Tongue (tissue), 2 donors: ENCODE measurements around the gene HLF. TPM values are rescaled to one million over a fixed set of nuclear protein-coding genes. Genes with fewer than 3 reads are reported as not detected.
A peak's percentile ranks its signal among the peaks of the same experiment; 100 is the strongest.

ENCODE experiments used
- DNase-seq: peaks from one replicate; pipeline ENCODE4 v3.0.0-alpha.2; 2015
- total RNA-seq: library from RNA; depleted of rRNA; stranded (reverse); fragments of >200 nt; gene quantifications from one replicate; pipeline ENCODE4 v1.2.3, GENCODE V29; 2014

HLF gene
- total RNA-seq, 1 donor from 2014 or later, result 14.3 TPM

DNA sequence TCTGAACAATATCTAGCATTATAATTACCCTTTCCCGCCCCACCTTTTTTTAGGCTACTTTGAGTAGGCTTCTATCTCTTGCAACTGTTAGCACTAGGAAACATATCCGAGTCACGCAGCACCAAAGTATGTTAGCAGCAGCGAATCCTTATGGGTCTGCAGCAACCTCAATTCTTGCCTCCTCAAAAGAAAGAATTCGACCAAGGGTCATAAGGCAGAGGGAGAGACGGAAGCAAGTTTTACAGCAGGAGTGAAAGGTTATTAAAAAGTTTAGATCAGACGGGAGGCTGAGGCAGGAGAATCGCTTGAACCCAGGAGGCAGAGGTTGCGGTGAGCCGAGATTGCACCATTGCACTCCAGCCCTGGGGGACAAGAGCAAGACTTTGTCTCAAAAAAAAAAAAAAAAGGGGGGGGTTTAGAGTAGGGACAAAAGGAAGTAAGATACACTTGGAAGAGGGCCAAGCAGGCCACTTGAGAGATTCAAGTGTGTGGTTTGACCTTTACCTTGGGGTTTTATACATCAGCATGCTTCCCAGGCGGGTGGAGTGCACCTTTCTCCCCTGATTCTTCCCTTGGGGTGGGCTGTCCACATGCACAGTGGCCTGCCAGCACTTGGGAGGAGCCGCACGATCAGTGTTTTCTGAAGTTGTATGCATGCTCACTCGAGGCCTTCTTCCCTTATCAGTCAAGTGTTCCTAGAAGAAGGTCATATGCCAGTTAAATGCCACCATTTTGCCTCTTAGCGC lies 67.7 kb downstream of the HLF start:
- DNase-seq, result no peak

DNA sequence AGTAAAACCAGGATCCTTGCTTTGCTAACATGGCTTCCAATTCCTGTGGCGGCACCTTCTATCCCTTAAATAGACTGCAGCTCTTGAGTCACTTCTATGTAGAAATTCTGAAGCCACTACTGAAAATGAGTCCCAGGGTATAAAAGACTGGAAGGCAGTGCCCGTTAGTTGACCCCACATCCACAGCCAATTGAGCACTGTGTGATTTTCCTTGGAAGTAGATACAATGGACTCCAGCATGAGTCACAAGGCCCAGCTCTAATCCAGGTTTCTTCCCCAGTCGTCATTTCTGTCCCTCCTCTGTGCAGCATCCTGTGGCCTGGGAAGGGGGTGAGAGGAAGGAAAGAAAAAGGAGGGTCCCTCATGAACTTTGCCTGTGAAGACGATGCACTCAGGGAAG lies 69.5 kb downstream of the HLF start:
- DNase-seq, result no peak

DNA sequence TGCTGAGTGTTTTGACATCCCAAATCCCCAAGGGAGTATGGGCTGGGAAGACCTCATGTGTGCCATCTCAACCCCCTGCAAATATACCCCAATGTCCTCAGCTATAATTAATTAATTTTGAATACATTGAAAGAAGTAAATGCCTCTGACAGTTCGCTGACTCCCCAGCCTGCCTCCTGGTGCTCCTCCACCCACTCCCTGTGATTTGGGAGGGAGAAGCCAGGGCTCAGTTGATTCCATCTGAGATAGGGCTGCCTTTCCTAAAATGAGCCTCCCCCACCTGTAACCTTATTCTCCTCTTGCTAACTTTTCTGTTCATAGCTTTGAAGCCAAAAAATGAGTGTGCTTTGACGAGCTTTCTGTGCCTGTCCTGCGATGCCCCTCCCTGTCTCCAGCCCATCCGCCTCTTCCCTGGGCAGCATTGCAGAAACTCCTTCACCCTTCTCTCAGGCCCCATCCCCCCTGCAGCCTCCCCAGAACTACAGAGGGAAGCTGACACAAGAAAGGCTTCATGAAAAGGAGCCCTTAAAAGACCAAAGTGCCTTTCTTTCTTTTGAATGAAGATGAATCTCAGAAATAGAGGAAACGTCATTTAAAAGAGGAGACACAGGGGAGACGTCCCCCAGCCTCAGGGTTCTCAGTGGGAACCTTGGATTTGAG lies 70.3 kb downstream of the HLF start:
- no peak for DNase-seq

DNA sequence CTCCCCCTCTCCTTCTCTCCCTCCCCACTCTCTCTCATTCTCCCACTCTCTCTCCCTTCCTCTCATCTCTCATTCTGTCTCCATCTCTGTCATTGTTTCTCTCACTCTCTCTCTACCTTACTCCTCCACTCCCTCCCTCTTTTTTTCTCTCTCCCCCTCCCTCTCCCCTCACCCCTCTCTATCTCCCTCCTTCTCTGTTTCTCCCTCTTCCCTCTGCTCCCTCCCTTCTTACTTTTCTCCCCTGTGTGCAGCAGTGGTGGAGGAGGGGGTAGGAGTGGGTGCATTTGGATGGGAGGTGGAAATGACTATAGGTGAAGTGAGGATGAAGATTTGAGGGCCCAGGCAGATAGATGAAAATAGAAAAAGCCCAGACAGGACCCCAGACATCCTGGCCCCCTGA lies 70.9 kb downstream of the HLF start:
- DNase-seq, result no peak

DNA sequence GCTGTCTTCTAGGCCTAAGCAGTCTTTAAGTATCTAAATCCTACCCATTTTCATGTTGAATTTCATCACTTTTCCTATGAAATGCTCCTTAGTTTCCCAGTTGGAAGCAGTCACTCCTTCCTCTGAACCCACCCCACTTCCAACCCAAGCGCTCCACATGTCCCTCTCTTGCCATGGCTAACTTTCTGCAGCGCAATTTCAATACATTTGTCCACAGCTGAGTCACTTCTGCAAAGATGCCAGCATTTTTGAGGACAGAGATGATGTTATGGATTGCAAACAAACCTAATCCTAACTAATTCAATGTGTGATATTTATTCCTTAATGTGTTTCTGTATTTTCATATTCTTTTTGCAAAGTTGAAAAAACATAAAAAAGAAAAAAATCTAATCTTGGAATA lies 71.7 kb downstream of the HLF start:
- no peak for DNase-seq

DNA sequence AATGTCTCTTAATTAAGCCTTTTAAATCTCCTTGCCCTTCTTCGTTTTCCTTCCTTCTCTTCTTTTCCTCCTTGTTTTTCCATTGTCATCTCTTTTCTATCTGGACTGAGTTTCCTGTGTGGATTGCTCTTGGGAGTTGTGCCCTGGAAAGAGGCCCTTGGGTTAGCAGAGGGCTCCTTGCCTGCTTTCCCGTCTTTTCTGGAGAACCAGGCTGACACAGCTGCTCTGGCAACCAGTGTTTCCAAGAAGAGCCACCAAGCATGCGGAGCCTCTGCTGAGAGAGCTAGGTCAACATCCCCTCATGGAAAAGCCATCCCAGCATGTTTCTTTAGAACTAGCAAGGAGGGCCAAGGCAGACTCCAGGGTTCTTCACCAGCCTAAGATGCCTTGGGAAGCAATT lies 75.4 kb downstream of the HLF start:
- DNase-seq, result no peak

DNA sequence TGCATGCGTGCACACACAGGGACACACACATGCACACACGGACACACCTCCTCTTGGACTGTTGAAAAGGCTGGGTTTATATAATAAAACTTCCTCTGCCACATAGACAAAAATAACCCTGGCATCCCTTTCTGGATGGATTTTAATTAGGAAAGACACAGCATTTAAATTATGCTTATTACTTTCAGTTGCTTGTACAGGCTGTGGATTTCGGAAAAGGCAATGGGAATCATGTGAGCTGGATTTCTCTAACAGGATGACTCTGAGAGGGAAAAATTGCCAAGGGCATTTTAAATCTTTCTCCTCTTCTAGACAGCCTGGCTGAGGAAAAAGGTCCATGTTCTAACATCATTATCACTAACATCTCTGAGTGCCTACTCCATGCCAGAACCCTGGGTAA lies 75.9 kb downstream of the HLF start:
- no peak for DNase-seq

DNA sequence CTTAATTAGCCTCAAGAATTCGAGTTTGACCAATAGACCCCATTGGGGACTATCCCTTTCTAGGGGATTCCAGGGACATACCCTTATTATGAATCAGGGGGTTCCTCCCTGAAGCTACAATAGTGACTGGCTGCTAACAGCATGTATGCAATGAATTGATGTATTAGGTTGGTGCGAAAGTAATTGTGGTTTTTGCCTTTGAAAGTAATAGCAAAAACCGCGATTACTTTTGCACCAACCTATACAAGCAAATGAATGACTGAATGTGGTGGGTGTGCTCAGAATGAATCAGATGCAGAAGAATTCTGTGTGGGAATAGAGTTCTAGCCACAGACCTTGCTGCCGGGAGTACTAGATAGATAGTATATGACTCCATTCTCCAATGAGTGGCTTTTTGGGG lies 76.7 kb downstream of the HLF start:
- no peak for DNase-seq

DNA sequence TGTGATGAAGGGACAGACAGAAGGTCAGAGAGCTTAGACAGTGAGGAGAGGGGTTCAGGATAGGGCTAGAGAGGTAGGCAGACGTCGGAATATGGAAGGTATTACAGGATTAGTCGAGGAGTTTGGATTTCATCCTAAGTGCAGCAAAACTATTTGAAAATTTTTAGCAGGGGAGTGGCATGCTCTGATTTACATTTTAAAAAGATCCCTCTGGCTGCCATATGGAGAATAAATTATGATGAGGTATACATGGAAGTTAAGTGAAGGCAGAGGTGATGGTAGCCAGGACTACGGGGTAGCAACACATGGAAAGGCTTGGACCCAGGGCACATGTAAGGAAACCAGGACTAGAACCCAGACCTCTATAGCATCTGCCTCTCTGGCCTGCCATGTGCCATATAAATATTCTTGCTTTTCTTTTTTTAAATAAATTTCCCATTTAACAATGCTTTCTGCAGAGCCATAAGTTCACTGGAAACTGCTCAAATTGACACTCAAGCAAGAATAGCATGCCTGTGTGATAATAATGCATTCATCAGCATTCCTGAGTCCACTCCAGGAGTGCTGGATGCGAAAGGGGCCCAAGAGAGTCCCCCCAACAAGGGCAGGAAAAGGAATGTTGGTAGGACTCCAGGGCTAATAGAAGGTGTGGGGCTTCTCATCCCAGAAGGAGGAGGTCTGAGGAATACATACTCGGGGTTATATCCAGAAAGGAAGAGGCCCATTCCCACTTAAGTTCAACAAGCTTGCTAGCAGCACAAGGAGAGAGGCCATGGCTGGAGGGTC lies 78.2 kb downstream of the HLF start:
- no peak for DNase-seq

DNA sequence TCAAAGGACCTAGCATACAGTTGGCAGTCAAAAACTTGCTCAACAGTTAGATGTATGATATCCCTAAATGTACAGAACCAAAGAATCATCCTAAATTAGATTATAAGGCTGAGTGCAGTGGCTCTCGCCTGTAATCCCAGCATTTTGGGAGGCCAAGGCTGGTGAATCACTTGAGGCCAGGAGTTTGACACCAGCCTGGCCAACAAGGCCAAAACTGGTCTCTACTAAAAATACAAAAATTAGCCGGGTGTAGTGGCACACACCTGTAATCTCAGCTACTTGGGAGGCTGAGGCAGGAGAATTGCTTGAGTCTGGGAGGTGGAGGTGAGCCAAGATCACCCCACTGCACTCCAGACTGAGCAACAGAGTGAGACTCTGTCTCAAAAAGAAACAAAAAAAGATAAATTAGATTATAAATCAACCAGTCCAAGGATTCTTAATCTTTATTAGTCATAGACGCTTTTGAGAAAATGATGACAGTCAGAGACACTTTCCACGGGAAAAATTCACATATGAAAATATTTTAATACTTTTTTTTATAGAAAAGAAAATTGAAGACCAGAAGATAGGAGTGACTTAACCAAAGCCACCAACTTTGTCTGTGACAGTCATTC lies 79.2 kb downstream of the HLF start:
- no peak for DNase-seq

DNA sequence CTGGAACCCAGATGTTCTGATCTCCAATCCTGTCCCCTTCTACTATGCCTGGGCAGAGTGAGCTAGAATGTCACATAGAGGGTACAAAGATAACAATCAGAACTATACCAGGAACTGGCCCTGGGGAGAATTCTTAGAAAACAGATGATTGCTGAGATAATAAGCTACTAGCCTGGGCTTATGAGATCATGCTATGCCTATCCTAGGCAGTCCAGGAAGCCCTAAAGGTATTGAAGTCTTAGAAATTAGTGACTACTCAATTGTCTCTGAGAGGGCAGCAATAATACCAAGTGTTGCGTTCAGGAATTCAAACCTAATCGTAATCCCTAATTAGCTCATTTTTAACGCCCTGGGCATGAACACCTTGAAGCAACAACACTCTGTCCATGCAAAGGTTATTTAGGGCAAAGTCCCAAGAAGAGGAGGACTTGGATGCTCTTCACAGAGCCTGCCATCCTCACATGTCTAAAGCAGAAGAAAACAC lies 79.8 kb downstream of the HLF start:
- no peak for DNase-seq

DNA sequence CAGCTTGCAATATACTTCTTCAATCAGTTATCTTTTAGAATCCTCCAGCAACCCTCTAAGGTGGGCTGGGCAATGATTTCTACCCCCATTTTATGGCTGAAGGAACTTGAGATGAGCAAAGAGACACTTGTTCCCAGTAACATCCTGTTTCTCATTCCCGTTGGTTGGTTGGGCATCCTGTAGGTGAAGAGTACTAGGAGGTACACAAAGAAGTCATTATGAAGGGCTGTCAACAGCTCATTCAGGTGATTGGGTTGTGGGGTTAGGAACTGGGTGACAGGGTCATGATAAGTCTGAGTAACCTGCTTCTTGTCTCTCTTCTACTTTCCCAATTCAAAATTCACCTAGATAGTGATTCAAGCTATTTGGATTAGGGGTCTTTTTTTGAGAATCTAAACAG lies 80.4 kb downstream of the HLF start:
- DNase-seq, result no peak

DNA sequence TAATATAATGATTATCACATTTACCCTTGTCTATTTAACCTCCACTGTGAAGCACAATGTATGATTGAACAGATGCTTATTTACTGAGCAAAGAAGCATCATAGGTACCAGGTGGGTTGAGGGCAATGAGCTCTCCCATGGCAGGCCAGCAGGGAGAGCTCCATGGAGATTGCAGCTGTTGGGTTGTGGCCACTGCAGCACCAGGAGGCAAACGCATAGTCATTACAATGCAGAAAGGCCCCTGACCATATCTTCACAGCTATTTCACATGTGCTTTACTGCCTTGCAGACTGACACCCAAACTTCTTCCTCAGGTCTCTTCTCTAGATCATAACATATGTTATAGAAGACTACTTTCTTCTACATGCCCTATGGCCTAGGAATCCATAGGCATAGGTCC lies 81.9 kb downstream of the HLF start:
- DNase-seq, result no peak

DNA sequence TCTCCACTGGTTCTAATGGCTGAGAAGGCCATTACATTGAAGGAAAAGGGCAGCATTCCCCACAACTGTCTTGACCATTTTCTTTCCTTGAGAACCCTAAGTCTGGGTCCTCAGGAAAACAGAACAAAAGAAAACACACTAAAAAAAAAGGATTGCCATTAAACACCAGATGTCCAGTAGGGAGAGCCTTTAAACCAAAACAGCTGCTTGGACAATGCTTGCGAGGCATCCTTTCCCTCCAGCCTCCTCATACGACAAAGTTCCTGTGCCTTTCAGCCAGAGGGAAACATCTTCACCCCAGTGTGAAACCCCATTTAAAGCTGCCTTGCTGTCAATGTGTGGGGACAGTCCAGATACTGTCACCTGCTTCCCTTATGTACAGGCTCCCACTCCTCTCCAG lies 82.6 kb downstream of the HLF start:
- no peak for DNase-seq

DNA sequence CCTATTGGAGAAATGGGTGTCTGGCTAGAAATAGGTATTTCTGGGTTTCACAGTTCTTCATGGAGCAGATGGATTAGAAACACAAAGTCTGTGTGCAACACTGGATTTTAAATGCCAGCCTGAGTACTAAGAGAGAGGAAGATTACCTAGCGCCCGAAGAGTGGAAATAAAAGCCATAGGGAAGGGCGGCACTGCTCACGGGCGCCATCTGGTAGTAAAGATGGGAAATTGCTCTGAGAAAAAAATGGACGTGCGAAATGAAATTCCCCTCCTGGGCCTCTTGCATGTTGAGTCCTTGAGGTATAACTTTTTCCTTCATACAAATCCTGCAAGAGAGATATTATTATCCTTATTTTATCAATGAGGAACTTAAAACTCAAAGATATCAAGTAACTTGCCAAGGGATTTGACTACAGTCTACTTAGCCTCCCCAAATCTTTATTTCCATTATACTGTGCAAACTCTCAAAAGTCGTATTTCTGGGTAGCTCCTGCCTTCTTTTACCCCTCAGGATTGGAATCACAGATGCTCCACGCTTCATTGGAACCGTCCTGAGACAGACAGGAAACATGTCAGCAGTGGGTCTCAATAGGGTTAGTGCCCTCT lies 84.1 kb downstream of the HLF start:
- peak; percentile 86 for DNase-seq

DNA sequence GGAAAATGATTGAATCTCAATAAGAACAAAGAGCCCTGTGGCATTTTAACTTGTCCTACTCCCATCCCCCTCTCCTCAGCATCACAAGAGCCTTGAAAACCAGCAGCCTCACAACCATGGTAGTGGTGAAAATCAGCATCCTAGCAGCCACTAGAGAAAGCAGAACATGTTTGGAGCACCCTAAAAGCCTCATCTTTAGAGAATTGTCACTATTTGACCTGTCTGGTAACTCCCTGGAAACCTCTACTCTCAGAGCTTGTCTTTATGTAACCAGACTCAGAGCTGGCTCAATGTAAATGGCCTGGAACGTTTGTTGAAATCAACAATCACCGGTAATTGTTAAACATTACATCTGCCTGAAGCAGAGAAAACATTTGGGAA lies 86.1 kb downstream of the HLF start:
- DNase-seq, result no peak

DNA sequence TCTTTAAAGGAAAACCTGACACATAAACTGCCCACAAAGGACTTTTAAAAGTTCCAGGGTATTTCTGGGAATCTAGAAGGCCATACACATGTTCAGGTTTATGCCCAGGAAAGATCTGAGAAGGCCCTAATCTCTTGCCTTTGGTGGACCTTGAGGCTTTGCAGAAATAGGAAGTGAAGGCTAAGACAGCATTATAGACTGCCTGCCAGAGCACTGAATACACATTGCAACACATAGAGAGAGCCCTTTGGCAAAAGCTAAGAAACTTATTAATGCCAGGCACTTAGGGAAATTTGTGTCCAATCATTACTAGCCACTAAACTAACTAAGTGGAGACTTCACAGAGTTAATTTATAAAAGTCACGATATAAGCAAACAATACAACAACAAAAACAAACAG lies 86.5 kb downstream of the HLF start:
- no peak for DNase-seq

DNA sequence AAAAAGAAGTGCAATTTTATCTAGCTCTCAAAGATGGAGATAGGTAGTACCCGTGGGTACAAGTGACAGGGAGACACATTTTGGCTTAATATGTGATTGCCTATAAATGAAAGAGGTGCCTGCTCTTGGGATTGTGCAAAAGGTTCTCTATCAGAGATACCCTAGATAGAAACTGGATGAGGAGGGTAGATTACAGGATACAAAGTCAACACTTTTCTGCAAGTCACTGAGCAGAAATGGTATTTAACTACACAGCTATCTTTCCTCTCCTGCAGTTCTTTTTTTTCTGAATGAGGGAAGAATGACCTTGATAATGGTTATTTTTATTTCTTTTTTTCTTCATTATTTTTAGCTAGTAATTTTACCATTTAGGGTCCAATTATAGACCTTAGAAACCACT lies 89.2 kb downstream of the HLF start:
- no peak for DNase-seq

DNA sequence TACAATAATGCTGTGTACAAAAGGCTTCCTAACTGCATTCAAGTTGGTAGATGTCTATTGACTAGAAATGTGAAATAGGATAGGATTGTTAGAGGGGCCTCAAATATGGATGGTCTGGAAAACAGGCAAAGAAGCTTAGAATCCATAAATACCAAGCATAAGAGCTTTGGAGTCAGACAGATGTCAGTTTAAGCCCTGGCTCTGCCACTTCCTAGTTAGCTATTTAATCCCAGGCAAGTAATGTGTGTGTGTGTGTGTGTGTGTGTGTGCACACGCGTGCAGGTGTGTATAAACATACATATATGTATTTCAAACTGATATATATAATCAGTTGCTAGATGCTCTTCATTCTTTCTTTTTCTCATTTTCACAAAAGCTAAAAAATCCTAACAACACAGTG lies 90.2 kb downstream of the HLF start:
- no peak for DNase-seq

DNA sequence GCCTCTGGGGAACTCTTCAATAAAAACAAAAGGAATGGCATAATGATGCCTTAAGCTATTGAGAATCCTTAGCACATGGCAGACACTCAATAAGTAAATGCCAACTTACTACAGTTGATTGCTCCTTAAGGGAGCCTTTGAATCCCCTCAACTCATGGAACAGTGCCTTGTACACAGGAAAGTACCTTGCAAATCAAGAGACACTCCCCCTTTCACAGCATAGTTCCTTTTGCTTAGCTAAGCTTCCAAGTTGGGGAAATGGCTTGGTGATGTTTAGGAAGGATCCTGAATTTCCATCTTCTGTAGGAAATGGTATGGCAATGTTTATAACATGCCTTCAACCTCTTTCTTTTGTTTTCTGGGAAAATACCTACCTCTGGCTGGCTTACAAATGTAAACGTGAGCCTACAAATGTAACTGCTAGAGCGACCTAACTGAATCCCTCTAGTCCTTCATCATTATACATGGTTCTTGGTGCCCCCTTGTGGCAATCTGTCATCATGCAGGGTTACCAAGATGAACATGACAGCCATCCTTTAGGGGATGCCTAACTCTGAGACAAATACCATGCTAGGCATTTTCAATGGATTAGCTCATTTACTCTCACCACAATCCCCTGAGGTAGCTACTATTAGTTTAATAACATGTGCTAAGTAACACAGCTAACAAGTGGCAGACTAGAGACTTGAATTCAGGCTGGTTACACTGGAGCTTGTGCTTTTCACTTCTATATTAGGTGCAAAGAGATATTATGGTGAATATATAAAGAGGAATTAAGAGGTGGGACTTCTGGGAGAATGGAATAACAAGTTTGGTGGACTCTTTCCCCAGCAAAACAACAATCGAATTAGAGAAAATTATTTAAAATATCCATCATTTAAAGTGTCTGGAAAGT lies 91.9 kb downstream of the HLF start:
- peak; percentile 63 for DNase-seq

DNA sequence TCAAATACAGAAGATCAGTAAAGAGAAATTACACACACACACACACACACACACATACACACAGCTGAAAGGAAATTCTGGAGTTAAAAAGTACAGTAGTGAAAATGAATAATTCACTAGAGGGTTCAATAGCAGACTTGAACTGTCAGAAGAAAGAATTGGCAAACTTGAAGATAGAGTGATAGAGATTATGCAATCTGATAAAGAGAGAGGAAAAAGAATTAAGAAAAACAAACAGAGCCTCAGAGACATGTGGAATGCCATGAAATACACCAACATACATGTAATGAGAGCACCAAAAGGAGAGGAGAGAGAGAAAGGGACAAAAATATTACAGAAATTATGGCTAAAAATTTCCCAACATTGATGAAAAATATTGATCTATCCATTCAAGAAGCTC lies 96.2 kb downstream of the HLF start:
- no peak for DNase-seq
